Keratinocyte (primary cell): ENCODE measurements around the gene FANK1. TPM values are rescaled to one million over a fixed set of nuclear protein-coding genes. Genes with fewer than 3 reads are reported as not detected.

Source experiments
- DNase-seq: peaks from one replicate; pipeline ENCODE4 v3.0.0-alpha.2; 2011; ENCODE audit warnings: low read depth, missing footprints, low spot score
- FAIRE-seq: peaks from 2 replicates; lab custom pipeline; 2011; peaks lifted over from hg19 to GRCh38; lab: Jason Lieb, UNC
- H2AFZ ChIP-seq: 2 replicates; pipeline ENCODE4 v1.6.0; 2012; ENCODE audit warnings: low read length, control low read depth, inconsistent platforms; ENCODE audit not compliant: control insufficient read depth
- H3K27ac ChIP-seq: 2 replicates; pipeline ENCODE4 v1.5.1; 2011; ENCODE audit warnings: low read length; ENCODE audit not compliant: control insufficient read depth, insufficient read depth
- H3K27me3 ChIP-seq: 3 replicates; pipeline ENCODE4 v1.6.0; 2011; ENCODE audit warnings: low read length; ENCODE audit not compliant: control insufficient read depth, insufficient read depth; ENCODE audit errors: extremely low read depth
- H3K36me3 ChIP-seq, 2 experiments: 2 replicates in 1 of 2; 3 replicates in 1 of 2; pipeline ENCODE4 v1.5.1; 2011; ENCODE audit warnings: low read length in 2 of 2, mild to moderate bottlenecking in 1 of 2; ENCODE audit not compliant: control insufficient read depth in 2 of 2, insufficient read depth in 2 of 2; ENCODE audit errors: extremely low read depth in 1 of 2
- H3K4me1 ChIP-seq: 3 replicates; pipeline ENCODE4 v1.5.1; 2011; ENCODE audit warnings: low read length; ENCODE audit not compliant: control insufficient read depth, insufficient read depth; ENCODE audit errors: extremely low read depth
- H3K4me2 ChIP-seq: 3 replicates; pipeline ENCODE4 v1.6.0; 2011; ENCODE audit warnings: low read depth, low read length; ENCODE audit not compliant: control insufficient read depth, insufficient read depth; ENCODE audit errors: extremely low read depth
- H3K4me3 ChIP-seq, 3 experiments: fragments of 200-600 bp in 1 of 3; sonication (generic) in 1 of 3; 2 replicates in 2 of 3; 3 replicates in 1 of 3; pipeline ENCODE4 v1.5.1; 2011 to 2016; ENCODE audit warnings: low read length in 3 of 3, mild to moderate bottlenecking in 3 of 3, control low read depth in 2 of 3, inconsistent platforms in 1 of 3, low read depth in 1 of 3, mixed read lengths in 1 of 3, mixed run types in 1 of 3, moderate library complexity in 1 of 3; ENCODE audit not compliant: control insufficient read depth in 2 of 3, insufficient read depth in 2 of 3; ENCODE audit errors: extremely low read depth in 1 of 3
- H3K79me2 ChIP-seq: 2 replicates; pipeline ENCODE4 v1.6.0; 2012; ENCODE audit warnings: low read length; ENCODE audit not compliant: control insufficient read depth, insufficient read depth
- H3K9ac ChIP-seq: 3 replicates; pipeline ENCODE4 v1.6.0; 2011; ENCODE audit warnings: low read length; ENCODE audit not compliant: control insufficient read depth, insufficient read depth; ENCODE audit errors: extremely low read depth
- H3K9me1 ChIP-seq: 3 replicates; pipeline ENCODE4 v1.6.0; 2011; ENCODE audit warnings: low read length; ENCODE audit not compliant: control insufficient read depth, insufficient read depth; ENCODE audit errors: extremely low read depth
- H3K9me3 ChIP-seq: 2 replicates; pipeline ENCODE4 v1.5.1; 2012; ENCODE audit warnings: low read depth, low read length; ENCODE audit not compliant: control insufficient read depth
- H4K20me1 ChIP-seq: 3 replicates; pipeline ENCODE4 v1.6.0; 2011; ENCODE audit warnings: low read length; ENCODE audit not compliant: control insufficient read depth, insufficient read depth; ENCODE audit errors: extremely low read depth
- CTCF ChIP-seq, 3 experiments: IDR thresholded peaks in 1 of 3; conservative IDR thresholded peaks in 1 of 3; optimal IDR thresholded peaks in 1 of 3; 2 replicates in 2 of 3; 3 replicates in 1 of 3; pipeline versions ENCODE3 to v1.5.1; 2011; ENCODE audit warnings: low read length in 3 of 3, mild to moderate bottlenecking in 3 of 3, moderate library complexity in 2 of 3, control low read depth in 1 of 3, inconsistent platforms in 1 of 3; ENCODE audit not compliant: insufficient read depth in 2 of 3; ENCODE audit errors: extremely low read depth in 1 of 3
- EZH2 ChIP-seq: IDR thresholded peaks from one replicate; pipeline ENCODE4 v1.6.1; 2012; ENCODE audit warnings: inconsistent platforms, mild to moderate bottlenecking, low read length, moderate library complexity
- dilution Hi-C: fragments of 300-500 bp; cut with MboI; formaldehyde crosslinking; loops from one replicate; pipeline ENCODE4 v1.7.0; 2020; ENCODE audit warnings: low sequenced_read_pairs; ENCODE audit not compliant: extremely low pct_ligation_motif_present
- polyA plus RNA-seq, 5 experiments: library from polyadenylated mRNA; depleted of rRNA in 3 of 5; stranded (reverse) in 3 of 5; stranded (forward) in 1 of 5; unstranded in 1 of 5; fragments of >200 nt; gene quantifications; 1 replicate in 1 of 5; 2 replicates in 3 of 5; 3 replicates in 1 of 5; pipeline versions ENCODE4 v1.2.1 to v1.2.3, GENCODE V29; 2011 to 2012; ENCODE audit warnings: missing spikeins in 2 of 5, low read depth in 1 of 5, low replicate concordance in 1 of 5

The FANK1 gene
- polyA plus RNA-seq, 1 donor (not counting 4 experiments of a cell fraction or from before 2014, with no cell fraction given) = 13.4 TPM

- Histone ChIP-seq H4K20me1 (no peaks in the 10 kb centered on the region), H3K9me1 (no peaks in the 10 kb centered on the region), H3K9ac (no peak overlapping the region), H3K36me3 (no peaks in the 10 kb centered on the region), H3K9me3 (no peaks in the 10 kb centered on the region), H3K27ac (no peak overlapping the region), H3K4me2 (no peak overlapping the region), H3K4me3 (no peak overlapping the region), H2AFZ (no peak overlapping the region), H3K27me3 (no peaks in the 10 kb centered on the region), H3K79me2 (no peaks in the 10 kb centered on the region), H3K4me1 (no peaks in the 10 kb centered on the region)
- FAIRE-seq (no peak), DNase-seq (no peak)
- dilution Hi-C loops = no loop called here
- no peak for TF ChIP-seq CTCF (optimal IDR thresholded peaks at IDR 0.05 in 1 of 3, IDR thresholded peaks at IDR 0.05 in 1 of 3, conservative IDR thresholded peaks at IDR 0.05 in 1 of 3; ENCODE audit: extremely low read depth in 1 of 3, insufficient read depth in 2 of 3, low read length in 3 of 3)
- TF ChIP-seq EZH2 = no peak
Measured at GRCh38 chr10:125985557-125986240, 89.3 kb downstream of the FANK1 start.

GRCh38 chr10:125989791-125990190, 93.4 kb downstream of the FANK1 start:
- Histone ChIP-seq H3K79me2 (no peaks in the 10 kb centered on the region), H3K9ac (no peak overlapping the region), H3K27me3 (no peaks in the 10 kb centered on the region), H3K36me3 (no peaks in the 10 kb centered on the region), H3K4me3 (no peak overlapping the region), H4K20me1 (no peaks in the 10 kb centered on the region), H3K27ac (no peak overlapping the region), H3K4me2 (no peak overlapping the region), H2AFZ (no peak overlapping the region), H3K9me1 (no peaks in the 10 kb centered on the region), H3K4me1 (no peaks in the 10 kb centered on the region), H3K9me3 (no peaks in the 10 kb centered on the region)
- FAIRE-seq = no peak
- dilution Hi-C loops = no loop called here
- TF ChIP-seq EZH2 (no peak), CTCF (optimal IDR thresholded peaks at IDR 0.05 in 1 of 3, IDR thresholded peaks at IDR 0.05 in 1 of 3, conservative IDR thresholded peaks at IDR 0.05 in 1 of 3; ENCODE audit: extremely low read depth in 1 of 3, insufficient read depth in 2 of 3, low read length in 3 of 3) (no peak)
- DNase-seq = no peak
